Measurements from ENCODE around the gene RAB33B. TPM values are rescaled to one million over a fixed set of nuclear protein-coding genes. Genes with fewer than 3 reads are reported as not detected.
A peak's percentile ranks its signal among the peaks of the same experiment; 100 is the strongest.

Gene RAB33B
- total RNA-seq, 2 donors from 2014 or later, result 4.0 to 10.1 TPM

DNA sequence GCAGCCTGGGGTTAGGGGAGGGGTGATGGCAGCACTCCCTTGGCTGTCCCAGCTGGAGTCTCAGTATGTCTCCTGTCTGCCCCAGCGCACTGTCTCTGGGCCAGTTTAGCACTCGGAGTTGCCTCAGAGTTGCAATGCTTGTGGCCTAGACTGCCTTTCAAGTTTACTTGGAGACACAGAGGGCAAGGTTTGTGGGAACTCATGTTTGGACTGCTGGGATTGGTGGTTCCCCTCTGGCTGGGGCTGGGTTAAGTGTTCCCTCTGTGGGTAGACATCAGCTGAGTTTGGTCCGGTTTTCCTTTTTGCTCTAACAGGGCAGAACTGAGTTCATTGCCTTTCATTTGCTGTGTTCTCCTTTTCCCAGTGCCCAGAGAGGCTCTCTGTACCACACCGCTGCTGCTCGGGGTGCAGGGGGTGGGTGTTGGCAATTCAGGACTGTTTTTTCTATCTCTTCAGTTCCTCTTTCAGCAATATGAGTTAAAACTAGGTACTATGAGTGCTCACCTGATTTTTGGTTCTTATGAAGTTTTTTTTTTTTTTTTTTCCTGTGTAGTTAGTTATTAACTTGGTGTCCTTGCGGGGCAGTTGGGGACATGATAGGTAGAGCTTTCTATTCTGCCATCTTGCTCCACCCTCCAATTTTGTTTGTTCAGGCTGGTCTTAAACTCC, 17.2 kb downstream of the RAB33B start:
- 73 to 87% methylated on average over 6 of the region's 6 CpGs for WGBS, 2 donors
- Histone ChIP-seq H3K36me3 (replicated peaks in 1 of 2; ENCODE audit: insufficient read depth in 1 of 2, low read depth in 2 of 2) (peaks cover 0 to 5% of the 10 kb centered on the region in 2 donors), H3K9me3 (peaks cover 0 to 6% (median 0%) of the 10 kb centered on the region in 3 donors), H3K27me3 (no peaks in the 10 kb centered on the region), H3K4me3 (no peak overlapping the region), H3K27ac (peak overlapping the region in 2 of 4 donors; percentile 29 to 42), H3K4me1 (peaks cover 40% of the 10 kb centered on the region)
- no peak for DNase-seq
- intact Hi-C loops (cut with DNase I), result no loop called here
- TF ChIP-seq POLR2A (IDR thresholded peaks at IDR 0.05), result no peak
- TF ChIP-seq, protein P1, sequence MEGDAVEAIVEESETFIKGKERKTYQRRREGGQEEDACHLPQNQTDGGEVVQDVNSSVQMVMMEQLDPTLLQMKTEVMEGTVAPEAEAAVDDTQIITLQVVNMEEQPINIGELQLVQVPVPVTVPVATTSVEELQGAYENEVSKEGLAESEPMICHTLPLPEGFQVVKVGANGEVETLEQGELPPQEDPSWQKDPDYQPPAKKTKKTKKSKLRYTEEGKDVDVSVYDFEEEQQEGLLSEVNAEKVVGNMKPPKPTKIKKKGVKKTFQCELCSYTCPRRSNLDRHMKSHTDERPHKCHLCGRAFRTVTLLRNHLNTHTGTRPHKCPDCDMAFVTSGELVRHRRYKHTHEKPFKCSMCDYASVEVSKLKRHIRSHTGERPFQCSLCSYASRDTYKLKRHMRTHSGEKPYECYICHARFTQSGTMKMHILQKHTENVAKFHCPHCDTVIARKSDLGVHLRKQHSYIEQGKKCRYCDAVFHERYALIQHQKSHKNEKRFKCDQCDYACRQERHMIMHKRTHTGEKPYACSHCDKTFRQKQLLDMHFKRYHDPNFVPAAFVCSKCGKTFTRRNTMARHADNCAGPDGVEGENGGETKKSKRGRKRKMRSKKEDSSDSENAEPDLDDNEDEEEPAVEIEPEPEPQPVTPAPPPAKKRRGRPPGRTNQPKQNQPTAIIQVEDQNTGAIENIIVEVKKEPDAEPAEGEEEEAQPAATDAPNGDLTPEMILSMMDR (IDR thresholded peaks at IDR 0.05), result no peak
- peak; percentile 15 for ATAC-seq

DNA sequence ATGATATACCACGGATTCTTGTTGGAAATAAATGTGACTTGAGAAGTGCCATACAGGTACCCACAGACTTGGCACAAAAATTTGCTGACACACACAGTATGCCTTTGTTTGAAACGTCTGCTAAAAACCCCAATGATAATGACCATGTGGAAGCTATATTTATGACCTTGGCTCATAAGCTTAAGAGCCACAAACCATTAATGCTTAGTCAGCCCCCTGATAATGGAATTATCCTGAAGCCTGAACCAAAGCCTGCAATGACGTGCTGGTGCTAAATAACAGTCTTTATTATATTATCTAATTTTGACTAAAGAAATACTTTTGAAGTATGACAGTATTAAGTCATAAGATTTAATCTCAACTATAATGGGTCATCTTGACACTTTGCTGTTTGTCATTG, 18.9 kb downstream of the RAB33B start:
- Histone ChIP-seq H3K36me3 (replicated peaks in 1 of 2; ENCODE audit: insufficient read depth in 1 of 2, low read depth in 2 of 2) (peaks cover 0 to 5% of the 10 kb centered on the region in 2 donors), H3K27ac (no peak overlapping the region), H3K4me1 (peaks cover 43% of the 10 kb centered on the region), H3K9me3 (peaks cover 0 to 6% (median 0%) of the 10 kb centered on the region in 3 donors), H3K4me3 (no peak overlapping the region), H3K27me3 (no peaks in the 10 kb centered on the region)
- TF ChIP-seq, protein P1 (IDR thresholded peaks at IDR 0.05), result no peak
- no peak for TF ChIP-seq POLR2A (IDR thresholded peaks at IDR 0.05)
- no peak for DNase-seq
- 70 to 74% methylated on average over 3 of the region's 3 CpGs for WGBS, 2 donors
- ATAC-seq, result no peak
- intact Hi-C loops (cut with DNase I), result no loop called here

DNA sequence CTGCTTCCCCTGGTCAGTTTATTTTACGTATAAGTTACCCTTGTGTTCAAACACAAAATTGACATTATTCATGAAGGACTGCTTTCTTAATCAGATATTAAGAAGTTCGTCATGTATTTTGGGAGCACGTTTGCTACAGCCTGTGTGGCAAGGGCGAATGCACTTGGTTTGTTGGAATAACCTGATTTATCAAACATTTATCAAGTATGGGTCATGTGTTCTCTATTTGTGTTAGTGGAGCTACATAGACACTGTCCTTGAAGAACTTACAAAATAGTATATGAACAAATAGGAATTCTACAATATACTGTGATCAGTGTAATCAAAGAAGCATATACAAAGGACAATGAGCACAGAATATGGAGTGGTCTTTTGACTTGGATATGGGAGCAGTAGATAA, 22.4 kb downstream of the RAB33B start:
- 40 to 46% methylated on average over 4 of the region's 4 CpGs for WGBS, 2 donors
- intact Hi-C loops (cut with DNase I), result no loop called here
- no peak for DNase-seq
- Histone ChIP-seq H3K27ac (no peak overlapping the region), H3K4me1 (peaks cover 22% of the 10 kb centered on the region), H3K27me3 (no peaks in the 10 kb centered on the region), H3K4me3 (no peak overlapping the region), H3K36me3 (replicated peaks in 1 of 2; ENCODE audit: insufficient read depth in 1 of 2, low read depth in 2 of 2) (peaks cover 0 to 5% of the 10 kb centered on the region in 2 donors), H3K9me3 (peaks cover 0 to 6% (median 0%) of the 10 kb centered on the region in 3 donors)
- TF ChIP-seq, protein P1 (IDR thresholded peaks at IDR 0.05), result no peak
- no peak for TF ChIP-seq POLR2A (IDR thresholded peaks at IDR 0.05)
- ATAC-seq, result no peak

DNA sequence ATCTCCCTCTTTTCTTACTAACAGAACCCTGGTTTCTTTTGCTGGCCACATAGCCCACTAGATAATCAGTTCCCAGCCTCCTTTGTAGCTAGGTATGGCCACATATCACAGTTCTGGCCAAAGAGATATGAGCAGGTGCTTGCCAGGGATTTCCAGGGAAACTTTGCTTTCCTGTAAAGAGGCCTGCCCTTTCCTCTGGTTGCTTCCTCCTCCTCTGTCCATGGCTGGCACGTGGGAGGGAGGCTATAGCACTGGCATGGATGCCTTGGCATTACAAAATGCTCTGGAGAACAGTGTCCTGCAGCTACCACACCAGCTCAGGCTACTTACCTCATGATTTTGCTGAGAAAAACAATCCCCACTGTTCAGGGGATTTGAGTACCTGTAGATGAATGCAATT, 27.5 kb downstream of the RAB33B start:
- Histone ChIP-seq H3K9me3 (no peaks in the 10 kb centered on the region), H3K4me1 (peaks cover 10% of the 10 kb centered on the region), H3K27me3 (no peaks in the 10 kb centered on the region), H3K36me3 (replicated peaks in 1 of 2; ENCODE audit: insufficient read depth in 1 of 2, low read depth in 2 of 2) (no peaks in the 10 kb centered on the region), H3K4me3 (no peak overlapping the region), H3K27ac (no peak overlapping the region)
- DNase-seq, result peak in 1 of 4 donors; percentile 15
- 13 to 20% methylated on average over 1 of the region's 1 CpG for WGBS, 2 donors
- ATAC-seq, result peak; percentile 26
- TF ChIP-seq, protein P1 (IDR thresholded peaks at IDR 0.05), result no peak
- no peak for TF ChIP-seq POLR2A (IDR thresholded peaks at IDR 0.05)
- intact Hi-C loops (cut with DNase I), result no loop called here

DNA sequence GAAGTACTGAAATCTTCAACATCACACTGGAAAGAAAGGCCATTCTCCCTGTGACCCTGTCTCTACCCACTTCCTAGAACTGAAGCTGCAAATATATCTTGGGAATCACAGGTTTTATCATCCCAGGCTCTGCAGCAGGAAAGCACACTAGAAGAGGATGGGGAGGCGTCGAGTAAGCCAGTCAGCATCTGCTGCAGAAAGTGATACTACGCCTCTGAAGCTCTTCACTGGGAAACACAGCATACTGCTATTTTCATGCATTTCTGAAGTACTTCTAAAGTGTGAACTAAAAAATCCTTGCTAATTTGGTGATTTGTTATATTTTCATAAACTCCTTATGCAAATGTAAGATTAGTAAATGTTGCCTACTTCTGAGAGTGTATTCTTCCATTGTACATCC, 29.1 kb downstream of the RAB33B start:
- no peak overlapping the region for H3K4me3 ChIP-seq
- no peaks in the 10 kb centered on the region for H3K27me3 ChIP-seq
- WGBS, 2 donors, result 97 to 100% methylated on average over 3 of the region's 3 CpGs
- no peak overlapping the region for H3K27ac ChIP-seq
- H3K9me3 ChIP-seq, result no peaks in the 10 kb centered on the region
- TF ChIP-seq, protein P1 (IDR thresholded peaks at IDR 0.05), result no peak
- DNase-seq, result no peak
- H3K36me3 ChIP-seq (replicated peaks in 1 of 2; ENCODE audit: insufficient read depth in 1 of 2, low read depth in 2 of 2), result no peaks in the 10 kb centered on the region
- H3K4me1 ChIP-seq, result peaks cover 7% of the 10 kb centered on the region
- no peak for ATAC-seq
- intact Hi-C loops (cut with DNase I), result no loop called here
